B cell (primary cell): ENCODE data around the gene TPRA1. TPM values are rescaled to one million over a fixed set of nuclear protein-coding genes. Genes with fewer than 3 reads are reported as not detected.

Source experiments
- ATAC-seq: fragments of 200-7000 bp; cut with Tn5 transposase; one replicate; pipeline ENCODE4 v1.10.0; 2021; ENCODE audit warnings: low read depth, mild to moderate bottlenecking, moderate number of reproducible peaks, moderate library complexity
- CTCF ChIA-PET: fragments of 350-600 bp; sonication (Branson Sonifier 250); formaldehyde crosslinking; loops from one replicate; lab custom pipeline; 2021; ENCODE audit warnings: antibody characterized with exemption, inconsistent platforms; lab: Charles Lee
- POLR2A ChIA-PET: fragments of 350-600 bp; sonication (Branson Sonifier 250); formaldehyde crosslinking; loops from one replicate; lab custom pipeline; 2021; ENCODE audit warnings: antibody characterized with exemption; lab: Charles Lee
- DNase-seq: peaks from one replicate; pipeline ENCODE4 v3.0.0; 2013
- H2AFZ ChIP-seq: 2 replicates; pipeline ENCODE4 v1.6.1; 2012; ENCODE audit warnings: mild to moderate bottlenecking, low read depth, low read length; ENCODE audit not compliant: insufficient read depth, poor library complexity, severe bottlenecking
- H3K27ac ChIP-seq, 2 donors: 1 replicate in 1 of 2; 2 replicates in 1 of 2; pipeline ENCODE4 v1.5.1; 2012 to 2013; ENCODE audit warnings: low read length in 2 of 2, mild to moderate bottlenecking in 2 of 2, moderate library complexity in 1 of 2
- H3K27me3 ChIP-seq, 4 experiments: fragments of 200-600 bp in 1 of 4; sonication (generic) in 1 of 4; replicated peaks in 1 of 4; 1 replicate in 2 of 4; 2 replicates in 2 of 4; pipeline versions ENCODE4 v1.6.1 to v1.7.0; 2013 to 2016; ENCODE audit warnings: low read length in 3 of 4, mild to moderate bottlenecking in 2 of 4, mixed read lengths in 1 of 4, moderate library complexity in 1 of 4; ENCODE audit not compliant: insufficient read depth in 4 of 4, control insufficient read depth in 3 of 4; ENCODE audit errors: control extremely low read depth in 1 of 4
- H3K36me3 ChIP-seq, 2 experiments: replicated peaks in 1 of 2; 1 replicate in 1 of 2; 2 replicates in 1 of 2; pipeline versions ENCODE4 v1.6.1 to v1.7.1; 2013; ENCODE audit warnings: low read length in 1 of 2; ENCODE audit not compliant: insufficient read depth in 2 of 2, control insufficient read depth in 1 of 2; ENCODE audit errors: control extremely low read depth in 1 of 2, extremely low read depth in 1 of 2
- H3K4me1 ChIP-seq, 2 donors: fragments of 200-600 bp in 1 of 2; sonication (generic) in 1 of 2; 1 replicate in 1 of 2; 2 replicates in 1 of 2; pipeline versions ENCODE4 v1.5.1 to v1.6.1; 2013 to 2017; ENCODE audit warnings: low read length in 2 of 2; ENCODE audit not compliant: control insufficient read depth in 2 of 2, insufficient read depth in 2 of 2
- H3K4me2 ChIP-seq: replicated peaks from 2 replicates; pipeline ENCODE3; 2012; ENCODE audit warnings: mild to moderate bottlenecking, low read depth, low read length; ENCODE audit not compliant: poor library complexity, severe bottlenecking
- H3K4me3 ChIP-seq, 5 experiments: fragments of 200-600 bp in 1 of 5; sonication (generic) in 1 of 5; 1 replicate in 3 of 5; 2 replicates in 2 of 5; pipeline versions ENCODE4 v1.5.1 to v1.7.0; 2011 to 2016; ENCODE audit warnings: low read length in 4 of 5, mild to moderate bottlenecking in 4 of 5, low read depth in 2 of 5, control low read depth in 1 of 5, moderate library complexity in 1 of 5; ENCODE audit not compliant: insufficient read depth in 1 of 5; ENCODE audit errors: control extremely low read depth in 1 of 5, extremely low read depth in 1 of 5
- H3K79me2 ChIP-seq: fragments of 200-600 bp; sonication (generic); one replicate; pipeline ENCODE4 v1.6.0; 2016; ENCODE audit warnings: low read length; ENCODE audit not compliant: control insufficient read depth, insufficient read depth
- H3K9ac ChIP-seq: fragments of 200-600 bp; sonication (generic); 2 replicates; pipeline ENCODE4 v1.6.1; 2017; ENCODE audit warnings: mild to moderate bottlenecking, low read length, moderate library complexity
- H3K9me3 ChIP-seq, 3 donors: one replicate each; pipeline versions ENCODE4 v1.6.1 to v1.7.1; 2013; ENCODE audit warnings: low read length in 2 of 3; ENCODE audit not compliant: control insufficient read depth in 2 of 3, insufficient read depth in 1 of 3; ENCODE audit errors: control extremely low read depth in 1 of 3
- H4K20me1 ChIP-seq: 2 replicates; pipeline ENCODE4 v1.6.0; 2012; ENCODE audit warnings: mild to moderate bottlenecking, low read length; ENCODE audit not compliant: insufficient read depth, control insufficient read depth, poor library complexity, severe bottlenecking
- H3K27ac Mint-ChIP-seq: one replicate; pipeline ENCODE4 v1.8.0; 2021; ENCODE audit warnings: mixed read lengths
- H3K27me3 Mint-ChIP-seq: one replicate; pipeline ENCODE4 v1.8.0; 2021; ENCODE audit warnings: mixed read lengths
- H3K4me1 Mint-ChIP-seq: one replicate; pipeline ENCODE4 v1.8.0; 2021; ENCODE audit warnings: mixed read lengths
- H3K4me3 Mint-ChIP-seq: one replicate; pipeline ENCODE4 v1.8.0; 2021; ENCODE audit warnings: mixed read lengths
- H3K9me3 Mint-ChIP-seq: one replicate; pipeline ENCODE4 v1.8.0; 2022; ENCODE audit warnings: mixed read lengths; ENCODE audit not compliant: insufficient read depth
- CTCF ChIP-seq: fragments of 200-600 bp; IDR thresholded peaks from one replicate; pipeline ENCODE4 v1.8.0; 2022; ENCODE audit warnings: antibody characterized with exemption, mild to moderate bottlenecking
- EZH2 ChIP-seq: IDR thresholded peaks from 2 replicates; pipeline ENCODE4 v1.6.1; 2012; ENCODE audit warnings: borderline replicate concordance, low read depth, mild to moderate bottlenecking, moderate library complexity, low read length; ENCODE audit not compliant: insufficient read depth, poor library complexity, severe bottlenecking
- WGBS: methylation state at CpG from one replicate; pipeline ENCODE4 v1.1.5; 2013; ENCODE audit warnings: missing lambda C conversion rate; ENCODE audit not compliant: insufficient coverage; 5-methylcytosine and 5-hydroxymethylcytosine counted together
- intact Hi-C: fragments of 100-400 bp; cut with micrococcal nuclease; formaldehyde crosslinking; loops from one replicate; pipeline ENCODE4 v1.10.0; 2022
- polyA plus RNA-seq: library from polyadenylated mRNA; depleted of rRNA; stranded (reverse); fragments of >200 nt; gene quantifications from 2 replicates; pipeline ENCODE4 v1.2.3, GENCODE V29; 2012
- total RNA-seq, 2 donors: library from RNA; stranded (reverse); fragments of 120-200 nt in 1 of 2; gene quantifications; 1 replicate in 1 of 2; 2 replicates in 1 of 2; pipeline versions ENCODE4 v1.2.3 to v1.2.4, GENCODE V29; 2013 to 2022

TPRA1 gene
- total and polyA plus RNA-seq, 2 donors (not counting 1 experiment from before 2014, with no cell fraction given), result 19.8 to 27.7 TPM

- ATAC-seq, result no peak
- Mint-ChIP-seq H3K4me1 (peaks cover 3% of the 10 kb centered on the region), H3K9me3 (no peaks in the 10 kb centered on the region), H3K27ac (no peak overlapping the region), H3K4me3 (no peak overlapping the region), H3K27me3 (peaks cover 7% of the 10 kb centered on the region)
- ChIA-PET CTCF (no interaction called here), POLR2A (no interaction called here)
- Histone ChIP-seq H3K4me3 (no peak overlapping the region), H3K27ac (no peak overlapping the region), H4K20me1 (no peaks in the 10 kb centered on the region), H3K9ac (no peak overlapping the region), H3K9me3 (no peaks in the 10 kb centered on the region), H3K79me2 (no peaks in the 10 kb centered on the region), H2AFZ (no peak overlapping the region), H3K36me3 (peaks cover 0 to 25% of the 10 kb centered on the region in 2 experiments), H3K4me2 (no peak overlapping the region), H3K4me1 (peaks cover 0 to 3% of the 10 kb centered on the region in 2 donors), H3K27me3 (peaks cover 0 to 2% (median 0%) of the 10 kb centered on the region in 4 experiments)
- intact Hi-C loops, result no loop called here
- TF ChIP-seq EZH2, result no peak
- 70% methylated on average over 1 of the region's 1 CpG for WGBS
- DNase-seq, result no peak
Measured at GRCh38 chr3:127569160-127569559, 21.4 kb downstream of the TPRA1 start.

GRCh38 chr3:127568586-127568985, 21.9 kb downstream of the TPRA1 start:
- Histone ChIP-seq H3K79me2 (no peaks in the 10 kb centered on the region), H3K4me3 (no peak overlapping the region), H4K20me1 (no peaks in the 10 kb centered on the region), H3K36me3 (peaks cover 0 to 23% of the 10 kb centered on the region in 2 experiments), H3K4me2 (no peak overlapping the region), H3K4me1 (peaks cover 0 to 3% of the 10 kb centered on the region in 2 donors), H2AFZ (no peak overlapping the region), H3K27ac (no peak overlapping the region), H3K9me3 (no peaks in the 10 kb centered on the region), H3K9ac (no peak overlapping the region), H3K27me3 (peaks cover 0 to 2% (median 0%) of the 10 kb centered on the region in 4 experiments)
- no peak for TF ChIP-seq EZH2
- no peak for TF ChIP-seq CTCF
- Mint-ChIP-seq H3K27me3 (peaks cover 7% of the 10 kb centered on the region), H3K4me3 (no peak overlapping the region), H3K4me1 (peaks cover 3% of the 10 kb centered on the region), H3K9me3 (no peaks in the 10 kb centered on the region), H3K27ac (no peak overlapping the region)
- 88% methylated on average over 7 of the region's 9 CpGs for WGBS
- CTCF ChIA-PET, result interaction anchor here (1.2 kb wide), 1 partner anchor 11 kb away, joined by 3 read pairs; no protein-coding TSS in a partner anchor
- DNase-seq (no peak), ATAC-seq (no peak)
- intact Hi-C loops, result no loop called here
- POLR2A ChIA-PET, result no interaction called here
